ENCODE data around the gene INTS11.

INTS11 gene

GRCh38 chr1:1343811-1344421 is 19.5 kb upstream of the INTS11 start:
- DNase-seq (ENCODE audit: low read depth in 3 of 3), result no peak

GRCh38 chr1:1342584-1343115 is 18.2 kb upstream of the INTS11 start:
- no peak for DNase-seq (ENCODE audit: low read depth in 3 of 3)

- no peak for DNase-seq (ENCODE audit: low read depth in 3 of 3)
Observed at GRCh38 chr1:1342061-1342562, 17.7 kb upstream of the INTS11 start.

- DNase-seq (ENCODE audit: low read depth in 3 of 3), result no peak
Observed at GRCh38 chr1:1341549-1342021, 17.1 kb upstream of the INTS11 start.

GRCh38 chr1:1340791-1341548 is 16.5 kb upstream of the INTS11 start:
- no peak for DNase-seq (ENCODE audit: low read depth in 3 of 3)

- DNase-seq (ENCODE audit: low read depth in 3 of 3), result no peak
Observed at GRCh38 chr1:1340185-1340584, 15.7 kb upstream of the INTS11 start.

GRCh38 chr1:1338278-1338677 is 13.8 kb upstream of the INTS11 start:
- DNase-seq (ENCODE audit: low read depth in 3 of 3), result no peak

GRCh38 chr1:1337793-1338147 is 13.3 kb upstream of the INTS11 start:
- no peak for DNase-seq (ENCODE audit: low read depth in 3 of 3)

GRCh38 chr1:1336931-1337792 is 12.7 kb upstream of the INTS11 start:
- no peak for DNase-seq (ENCODE audit: low read depth in 3 of 3)

GRCh38 chr1:1336446-1336845 is 12.0 kb upstream of the INTS11 start:
- no peak for DNase-seq (ENCODE audit: low read depth in 3 of 3)

GRCh38 chr1:1335792-1336248 is 11.4 kb upstream of the INTS11 start:
- DNase-seq (ENCODE audit: low read depth in 3 of 3), result no peak

- no peak for DNase-seq (ENCODE audit: low read depth in 3 of 3)
Observed at GRCh38 chr1:1335283-1335682, 10.8 kb upstream of the INTS11 start.

GRCh38 chr1:1334835-1335234 is 10.4 kb upstream of the INTS11 start:
- DNase-seq (ENCODE audit: low read depth in 3 of 3), result no peak

GRCh38 chr1:1333551-1334241 is 9.2 kb upstream of the INTS11 start:
- no peak for DNase-seq (ENCODE audit: low read depth in 3 of 3)

- no peak for DNase-seq (ENCODE audit: low read depth in 3 of 3)
Observed at GRCh38 chr1:1332774-1333480, 8.5 kb upstream of the INTS11 start.

GRCh38 chr1:1332031-1332755 is 7.7 kb upstream of the INTS11 start:
- no peak for DNase-seq (ENCODE audit: low read depth in 3 of 3)

- DNase-seq (ENCODE audit: low read depth in 3 of 3), result no peak
Observed at GRCh38 chr1:1331068-1331965, 6.9 kb upstream of the INTS11 start, which contains the start of gene TAS1R3. Gene TAS1R3, plus strand, starts transcription at chr1:1331280. Its CDS starts 66 bp downstream, at chr1:1331346.

- no peak for DNase-seq (ENCODE audit: low read depth in 3 of 3)
Observed at GRCh38 chr1:1330366-1331067, 6.1 kb upstream of the INTS11 start.
